HG03460 (cell line): Measurements from ENCODE around the gene MANF.

ENCODE experiments used
- ATAC-seq: cut with Tn5 transposase; IDR thresholded peaks from one replicate; pipeline ENCODE4 v1.9.1; 2021; ENCODE audit not compliant: unreplicated experiment

Gene MANF

DNA sequence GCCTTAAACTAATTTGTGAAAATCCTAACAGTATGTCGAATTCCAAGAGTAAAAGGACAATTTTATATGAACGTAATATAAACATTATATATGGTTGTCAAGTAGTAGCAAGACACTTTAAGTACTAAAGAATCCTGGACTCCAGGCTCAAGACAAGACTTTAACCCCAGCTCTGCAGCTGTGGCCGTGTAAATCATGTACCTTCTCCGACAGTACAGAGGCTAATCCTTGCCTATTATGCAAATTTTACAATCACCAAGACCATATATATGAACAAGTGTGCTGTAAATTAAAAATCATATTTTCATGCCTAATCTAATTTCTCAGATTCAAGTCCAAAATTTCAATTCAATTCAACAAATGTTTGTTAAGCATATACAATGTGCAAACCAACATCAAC is 41.8 kb downstream of the MANF start:
- ATAC-seq = no peak

DNA sequence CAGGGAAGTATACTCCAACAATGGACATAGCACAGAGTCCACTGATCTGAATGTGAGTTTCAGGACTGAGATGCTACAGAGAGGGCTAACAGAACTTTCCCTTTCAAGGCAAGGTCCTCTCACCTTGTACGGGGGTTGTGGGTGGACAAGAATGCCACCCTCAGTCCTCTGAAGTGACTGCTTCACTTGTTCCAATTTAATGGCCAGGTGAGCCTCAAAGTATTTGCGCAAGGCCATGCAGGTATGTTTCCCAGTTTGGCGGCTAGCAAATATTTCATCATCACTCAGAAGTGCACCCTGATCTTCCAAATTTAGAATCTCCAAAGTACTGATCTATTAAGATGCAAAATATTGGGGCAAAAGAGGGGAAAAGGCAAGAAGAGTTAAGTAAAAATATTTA is 44.0 kb downstream of the MANF start:
- ATAC-seq = no peak

DNA sequence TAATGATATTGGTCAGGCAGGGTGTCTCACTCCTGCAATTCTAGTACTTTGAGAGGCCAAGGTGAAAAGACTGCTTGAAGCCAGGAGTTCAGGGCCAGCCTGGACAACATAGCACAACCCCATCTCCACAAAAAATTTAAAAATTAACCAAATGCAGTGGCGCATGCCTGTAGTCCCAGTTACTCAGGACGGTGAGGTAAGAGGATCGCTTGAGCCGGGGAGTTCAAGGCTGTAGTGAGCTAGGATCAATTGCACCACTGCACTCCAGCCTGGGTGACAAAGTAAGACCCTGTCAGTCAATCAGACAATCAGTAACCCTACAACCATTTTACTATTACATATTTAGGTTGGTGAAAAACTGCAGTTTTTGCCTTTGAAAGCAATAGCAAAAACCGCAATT is 49.0 kb downstream of the MANF start:
- ATAC-seq = no peak

DNA sequence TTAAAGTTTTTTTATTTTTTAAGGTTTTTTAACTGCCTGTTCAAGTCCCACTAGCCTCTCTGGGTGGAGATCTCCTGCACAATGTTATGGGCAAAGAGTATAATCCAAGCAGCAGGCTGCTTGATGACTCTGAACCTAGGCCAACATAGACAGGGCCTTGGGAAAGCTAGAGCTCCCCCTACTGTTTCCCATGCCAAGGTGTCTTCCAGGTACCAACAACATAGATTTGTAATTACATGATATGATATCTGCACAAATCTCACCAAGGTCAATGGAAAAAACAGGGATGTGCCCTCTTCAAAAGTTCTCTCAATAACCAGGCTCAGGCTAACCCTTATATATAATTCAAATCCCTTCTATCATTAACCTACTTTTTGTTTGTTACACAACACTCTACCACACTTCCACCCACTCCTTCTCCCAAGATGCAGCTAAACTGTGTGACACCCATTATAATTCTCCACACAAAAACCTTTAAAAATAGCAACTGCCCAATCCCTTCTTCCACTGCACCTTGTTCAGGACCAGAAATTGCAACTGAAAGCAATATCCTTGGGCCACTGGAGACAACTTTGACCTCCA is 49.7 kb downstream of the MANF start:
- ATAC-seq = no peak

DNA sequence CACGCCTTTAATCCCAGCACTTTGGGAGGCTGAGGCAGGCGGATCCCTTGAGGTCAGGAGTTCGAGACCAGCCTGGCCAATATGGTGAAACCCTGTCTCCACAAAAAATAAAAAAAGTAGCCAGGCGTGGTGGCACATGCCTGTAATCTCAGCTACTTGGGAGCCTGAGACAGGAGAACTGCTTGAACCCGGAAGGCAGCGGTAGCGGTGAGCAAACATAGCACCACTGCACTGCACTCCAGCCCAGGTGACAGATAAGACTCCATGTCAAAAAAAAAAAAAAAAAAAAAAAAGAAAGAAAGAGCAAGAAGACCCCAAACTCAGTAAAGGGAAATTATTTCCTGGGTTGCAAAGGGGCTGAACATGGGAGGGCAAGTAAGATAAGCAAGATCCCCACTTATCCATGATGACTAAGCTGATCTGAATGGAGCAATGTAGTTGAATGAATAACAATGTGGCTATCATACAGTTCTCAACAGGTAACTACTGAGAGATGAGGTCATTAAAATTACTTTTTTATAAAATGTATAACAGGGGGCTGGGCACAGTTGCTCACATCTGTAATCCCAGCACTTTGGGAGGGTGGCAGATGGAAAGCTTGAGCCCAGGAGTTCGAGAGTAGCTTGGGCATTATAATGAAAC is 52.0 kb downstream of the MANF start:
- no peak for ATAC-seq
